ENCODE data around the gene PRR3. TPM values are rescaled to one million over a fixed set of nuclear protein-coding genes. Genes with fewer than 3 reads are reported as not detected.
A peak's percentile ranks its signal among the peaks of the same experiment; 100 is the strongest.

Gene PRR3
- total and polyA plus RNA-seq, 2 of the 4 experiments (the other 2 are of a cell fraction) = 7.2 to 17.3 TPM

DNA sequence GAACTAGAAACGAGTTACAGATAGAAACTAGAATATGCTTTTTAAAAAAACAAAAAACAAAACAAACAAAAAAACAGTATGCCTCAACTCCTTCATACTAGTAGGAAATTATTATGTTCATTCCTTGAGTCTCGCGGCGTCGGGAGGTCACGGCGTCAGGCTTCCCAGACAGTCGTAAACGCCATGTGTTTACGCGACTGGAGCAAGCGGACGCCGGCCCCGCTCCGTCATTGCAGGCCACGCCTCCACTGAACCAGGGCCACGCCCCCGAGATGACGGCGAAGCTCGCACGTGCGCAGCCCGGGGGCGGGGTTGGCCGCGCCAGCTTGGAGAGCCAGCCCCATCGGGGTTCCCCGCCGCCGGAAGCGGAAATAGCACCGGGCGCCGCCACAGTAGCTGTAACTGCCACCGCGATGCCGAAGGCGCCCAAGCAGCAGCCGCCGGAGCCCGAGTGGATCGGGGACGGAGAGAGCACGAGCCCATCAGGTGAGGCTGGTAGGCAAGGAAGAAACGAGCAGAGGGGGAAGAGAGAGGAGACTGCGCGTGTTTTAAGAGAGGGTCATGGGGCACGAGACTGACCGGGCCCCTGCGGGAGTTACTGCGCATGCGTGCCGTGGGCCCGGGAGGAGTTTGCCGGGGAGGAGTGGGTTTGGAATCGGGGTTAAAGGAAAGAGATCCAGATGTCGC lies 14.1 kb downstream of the PRR3 start, which contains the start of gene ABCF1 (continued):
- TF ChIP-seq ELK1 (IDR thresholded peaks at IDR 0.05; ENCODE audit: borderline replicate concordance, low read depth, low read length) = no peak

DNA sequence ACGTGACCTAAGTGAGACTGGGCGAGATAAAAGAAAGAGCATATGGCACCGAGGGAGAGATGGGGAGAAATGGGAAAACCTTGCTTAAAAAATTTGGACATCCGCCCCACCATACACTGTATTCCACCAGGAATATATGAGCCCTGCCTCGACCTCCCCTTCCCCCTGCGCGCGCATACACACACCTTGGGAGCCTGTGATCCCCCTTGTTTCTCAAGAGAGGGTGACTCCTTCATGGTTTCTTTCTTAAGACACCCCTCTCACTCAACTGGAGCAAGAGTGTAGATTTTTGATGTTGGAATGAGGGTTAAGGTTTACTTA lies 14.6 kb downstream of the PRR3 start:
- DNase-seq = no peak
- ATAC-seq (ENCODE audit: low read depth) = no peak
- Histone ChIP-seq H2BK5ac (ENCODE audit: low read depth, low read length, poor library complexity, severe bottlenecking) (peak overlapping the region; percentile 91), H2AK9ac (replicated peaks; ENCODE audit: low read depth, low read length, poor library complexity) (peak overlapping the region; percentile 96), H3K27me3 (ENCODE audit: control insufficient read depth, insufficient read depth, low read length) (no peaks in the 10 kb centered on the region), H3K9me3 (ENCODE audit: control insufficient read depth, insufficient read depth, low read length) (no peaks in the 10 kb centered on the region), H4K8ac (ENCODE audit: low read depth in 2 of 2, low read length in 2 of 2) (peak overlapping the region; percentile 90 to 100; a peak in 3 of 4 replicates), H3K4me3 (ENCODE audit: insufficient read depth, low read depth, low read length) (peak overlapping the region; percentile 74), H3K4me1 (ENCODE audit: control insufficient read depth, insufficient read depth, low read length) (peaks cover 3% of the 10 kb centered on the region), H3K9ac (ENCODE audit: low read depth, low read length) (peak overlapping the region; percentile 95), H3K79me1 (ENCODE audit: low read depth in 1 of 2, low read length in 2 of 2) (peaks cover 20 to 45% of the 10 kb centered on the region in 2 experiments), H2AK5ac (ENCODE audit: low read depth, low read length) (peak overlapping the region; percentile 88), H3K4ac (ENCODE audit: low read depth, low read length) (peak overlapping the region; percentile 99), H2BK20ac (ENCODE audit: low read depth, low read length) (no peak overlapping the region), H2BK120ac (ENCODE audit: low read depth, low read length) (no peak overlapping the region), H4K5ac (ENCODE audit: low read depth, low read length) (peak overlapping the region; percentile 0; the same call in 1 of the 2 replicates), H3K27ac (ENCODE audit: insufficient read depth, low read length) (peak overlapping the region; percentile 95), H3K36me3 (ENCODE audit: control insufficient read depth, insufficient read depth, low read length) (peaks cover 4% of the 10 kb centered on the region), H3K4me2 (ENCODE audit: low read depth, low read length) (peak overlapping the region; percentile 88), H4K91ac (ENCODE audit: insufficient read depth, low read depth, low read length) (0 out of 2 replicates have a peak overlapping the region, but pooled peaks have one; percentile 40), H2BK15ac (ENCODE audit: low read depth, low read length) (no peak overlapping the region; the same call in 2 of the 3 replicates), H3K14ac (replicated peaks; ENCODE audit: low read depth, low read length) (peak overlapping the region; percentile 99), H3K23ac (ENCODE audit: low read depth, low read length) (peak overlapping the region; percentile 63), H3K18ac (ENCODE audit: low read depth, low read length) (no peak overlapping the region), H3K56ac (ENCODE audit: extremely low read depth, insufficient read depth, low read length) (peak overlapping the region; percentile 97; the same call in 1 of the 2 replicates), H4K20me1 (ENCODE audit: insufficient read depth, low read length) (peaks cover 46% of the 10 kb centered on the region), H3K9me1 (ENCODE audit: insufficient read depth, low read length) (peaks cover 5% of the 10 kb centered on the region; the same call in 1 of the 2 replicates), H2AFZ (replicated peaks; ENCODE audit: low read length, poor library complexity) (peak overlapping the region; percentile 96)
- in situ Hi-C loops (cut with MboI; ENCODE audit: low sequenced_read_pairs) = no loop called here
- dilution Hi-C loops (cut with HindIII; ENCODE audit: low sequenced_read_pairs, unreplicated experiment) = no loop called here
- TSS peak; percentile 66 for BruUV-seq (replicated peaks)
- no CpG with 5 or more reads among the region's 8 CpGs for WGBS, 2 experiments (ENCODE audit: extremely low coverage in 2 of 2, insufficient read length in 1 of 2)
- CTCF ChIA-PET = interaction anchor here (1.5 kb wide), 1 partner anchor 30 kb away, joined by 4 read pairs; no protein-coding TSS in a partner anchor
- intact Hi-C loops (cut with micrococcal nuclease) = loop anchor here (1.0 kb wide), 1 partner anchor 14 kb away; the partner anchor contains the start of gene PRR3
- POLR2A ChIA-PET (ENCODE audit: unreplicated experiment) = no interaction called here
- TF ChIP-seq RFX5 (IDR thresholded peaks at IDR 0.05; ENCODE audit: low read depth, low read length) (no peak), SMC3 (IDR thresholded peaks at IDR 0.05; ENCODE audit: low read depth, low read length) (no peak), POLR2A (IDR thresholded peaks at IDR 0.05; ENCODE audit: low read depth, low read length) (no peak), CTCF (conservative IDR thresholded peaks at IDR 0.05; ENCODE audit: low read depth, low read length) (no peak), MAZ (IDR thresholded peaks at IDR 0.05; ENCODE audit: borderline replicate concordance, low read depth, low read length) (no peak), MAFK (IDR thresholded peaks at IDR 0.05; ENCODE audit: low read depth, low read length) (no peak), NFE2L2 (IDR thresholded peaks at IDR 0.05; ENCODE audit: low read depth, low read length) (no peak), CHD1 (IDR thresholded peaks at IDR 0.05; ENCODE audit: low read depth, low read length) (no peak), FOS (IDR thresholded peaks at IDR 0.05; ENCODE audit: low read depth, low read length) (no peak), MXI1 (IDR thresholded peaks at IDR 0.05; ENCODE audit: borderline replicate concordance, low read depth, low read length) (no peak)
- TF ChIP-seq, protein P1, sequence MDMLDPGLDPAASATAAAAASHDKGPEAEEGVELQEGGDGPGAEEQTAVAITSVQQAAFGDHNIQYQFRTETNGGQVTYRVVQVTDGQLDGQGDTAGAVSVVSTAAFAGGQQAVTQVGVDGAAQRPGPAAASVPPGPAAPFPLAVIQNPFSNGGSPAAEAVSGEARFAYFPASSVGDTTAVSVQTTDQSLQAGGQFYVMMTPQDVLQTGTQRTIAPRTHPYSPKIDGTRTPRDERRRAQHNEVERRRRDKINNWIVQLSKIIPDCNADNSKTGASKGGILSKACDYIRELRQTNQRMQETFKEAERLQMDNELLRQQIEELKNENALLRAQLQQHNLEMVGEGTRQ (IDR thresholded peaks at IDR 0.05; ENCODE audit: low read depth, low read length) = no peak; the same call in 1 of the 2 replicates
